GM19099 (cell line): ENCODE results near the gene WWC2.

Source experiments
- POLR2A ChIP-seq: IDR thresholded peaks from 3 replicates; pipeline ENCODE4 v1.6.1; 2011; ENCODE audit warnings: low read depth; ENCODE audit not compliant: insufficient read length; ENCODE audit errors: extremely low read depth

The WWC2 gene

GRCh38 chr4:183360161-183360919, 261.3 kb downstream of the WWC2 start:
- no peak for TF ChIP-seq POLR2A

- TF ChIP-seq POLR2A = no peak
These were observed 263.0 kb downstream of the WWC2 start for GRCh38 chr4:183362036-183362435.

GRCh38 chr4:183362916-183363542, 264.0 kb downstream of the WWC2 start:
- no peak for TF ChIP-seq POLR2A

GRCh38 chr4:183364025-183364424, 265.0 kb downstream of the WWC2 start:
- TF ChIP-seq POLR2A = no peak

- TF ChIP-seq POLR2A = no peak
These were observed 267.3 kb downstream of the WWC2 start for GRCh38 chr4:183366206-183366835.

GRCh38 chr4:183369073-183369472, 270.0 kb downstream of the WWC2 start:
- no peak for TF ChIP-seq POLR2A
